ENCODE data around the gene COPG2.

COPG2 gene

DNA sequence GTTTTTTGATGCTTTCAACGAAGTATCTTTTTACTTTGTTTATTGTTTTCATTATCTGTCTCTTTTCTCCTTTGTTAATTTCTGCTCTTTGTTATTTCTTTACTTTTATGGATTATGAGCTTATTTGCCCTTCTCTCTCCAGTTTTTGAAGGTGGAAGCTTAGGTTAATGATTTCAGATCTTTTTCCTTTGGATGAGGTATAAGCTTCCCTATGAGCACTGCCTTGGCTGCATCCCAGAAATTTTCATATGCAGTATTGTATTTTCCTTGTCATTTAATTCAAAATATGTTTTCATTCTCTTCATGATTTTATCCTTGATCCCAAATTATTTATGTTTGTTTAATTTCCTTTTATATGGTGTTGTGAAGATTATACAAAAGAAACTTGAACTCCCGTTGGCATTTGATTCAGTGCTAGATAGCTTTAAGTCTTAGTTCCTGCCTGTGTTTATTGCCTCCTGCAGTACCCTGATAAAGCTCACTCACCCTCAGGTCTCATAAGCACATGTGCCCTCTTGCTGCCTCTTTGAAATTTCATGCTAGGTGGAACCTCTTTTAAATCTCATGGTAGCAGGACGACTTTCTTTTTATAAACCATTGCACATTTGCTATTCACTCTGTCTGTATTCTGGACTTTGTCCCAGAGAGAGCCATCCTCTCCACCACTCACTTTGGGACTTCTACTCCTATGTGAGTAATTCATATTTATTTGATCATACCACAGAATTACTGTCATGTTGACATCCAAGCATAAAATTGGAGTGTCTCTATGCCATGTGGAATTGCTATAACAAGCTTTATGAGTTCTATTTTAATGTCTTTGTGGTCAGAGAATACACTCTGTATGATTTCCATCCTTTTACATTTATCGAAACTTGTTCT lies 204.8 kb downstream of the COPG2 start:
- DNase-seq: no peak

DNA sequence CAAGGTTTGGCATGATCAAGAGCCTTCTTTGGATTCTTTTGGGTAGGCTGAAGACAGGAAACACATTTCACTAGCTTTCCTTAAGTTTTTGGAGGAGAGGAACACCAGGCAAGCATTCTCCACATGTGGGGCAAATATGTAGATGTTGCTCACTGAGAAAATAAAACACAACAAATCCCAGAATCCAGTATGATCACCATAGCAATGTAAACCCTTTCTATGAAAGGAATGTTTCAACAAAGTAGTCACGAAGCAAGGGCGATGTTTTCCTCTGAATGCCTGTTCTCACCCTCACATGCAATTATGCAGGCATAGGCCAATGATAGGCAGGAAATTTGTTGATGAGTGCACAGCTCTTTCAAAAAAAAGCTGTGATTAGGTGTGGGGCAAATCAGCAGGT lies 207.3 kb downstream of the COPG2 start:
- DNase-seq: no peak

DNA sequence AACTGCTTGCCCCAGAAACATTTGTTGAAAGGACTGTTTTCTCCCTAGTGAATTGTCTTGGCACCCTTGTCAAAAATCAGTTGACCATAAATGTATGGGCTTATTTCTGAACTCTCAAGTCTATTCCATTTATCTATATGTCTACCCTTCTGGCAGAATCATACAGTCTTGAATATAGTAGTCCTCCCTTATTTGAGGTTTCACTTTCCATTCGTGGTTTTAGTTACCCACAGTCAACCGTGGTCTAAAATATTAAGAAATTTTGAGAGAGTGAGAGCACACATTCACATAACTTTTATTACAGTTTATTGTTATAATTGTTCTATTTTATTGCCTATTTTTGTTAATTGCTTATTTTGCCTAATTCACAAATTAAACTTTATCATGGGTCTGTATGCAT lies 210.3 kb downstream of the COPG2 start:
- DNase-seq: peak; percentile 3
